GM19452 (cell line): ENCODE data around the gene HSPH1.

Experiments used
- ATAC-seq: cut with Tn5 transposase; IDR thresholded peaks from one replicate; pipeline ENCODE4 v1.9.1; 2021; ENCODE audit not compliant: unreplicated experiment

Gene HSPH1

GRCh38 chr13:31133621-31134020 lies 28.1 kb downstream of the HSPH1 start:
- ATAC-seq = no peak

- no peak for ATAC-seq
Measured at GRCh38 chr13:31131470-31131961, 30.2 kb downstream of the HSPH1 start.

- no peak for ATAC-seq
Measured at GRCh38 chr13:31129419-31129818, 32.3 kb downstream of the HSPH1 start.

GRCh38 chr13:31124204-31124603 lies 37.5 kb downstream of the HSPH1 start:
- ATAC-seq = no peak

- ATAC-seq = no peak
Measured at GRCh38 chr13:31122544-31123260, 39.0 kb downstream of the HSPH1 start.

GRCh38 chr13:31122143-31122542 lies 39.6 kb downstream of the HSPH1 start:
- no peak for ATAC-seq

GRCh38 chr13:31121379-31122140 lies 40.1 kb downstream of the HSPH1 start:
- no peak for ATAC-seq

GRCh38 chr13:31119966-31120700 lies 41.6 kb downstream of the HSPH1 start:
- no peak for ATAC-seq

GRCh38 chr13:31119526-31119925 lies 42.2 kb downstream of the HSPH1 start:
- ATAC-seq = no peak

GRCh38 chr13:31116224-31116623 lies 45.5 kb downstream of the HSPH1 start:
- ATAC-seq = no peak

- no peak for ATAC-seq
Measured at GRCh38 chr13:31115616-31116015, 46.1 kb downstream of the HSPH1 start.

- no peak for ATAC-seq
Measured at GRCh38 chr13:31114641-31115040, 47.1 kb downstream of the HSPH1 start.

GRCh38 chr13:31111136-31111535 lies 50.6 kb downstream of the HSPH1 start:
- no peak for ATAC-seq

GRCh38 chr13:31110617-31111016 lies 51.1 kb downstream of the HSPH1 start:
- ATAC-seq = no peak

GRCh38 chr13:31110169-31110568 lies 51.5 kb downstream of the HSPH1 start:
- no peak for ATAC-seq

GRCh38 chr13:31107109-31107508 lies 54.6 kb downstream of the HSPH1 start:
- no peak for ATAC-seq

GRCh38 chr13:31105856-31106255 lies 55.8 kb downstream of the HSPH1 start:
- no peak for ATAC-seq

GRCh38 chr13:31105020-31105795 lies 56.5 kb downstream of the HSPH1 start:
- no peak for ATAC-seq

- no peak for ATAC-seq
Measured at GRCh38 chr13:31102905-31103304, 58.8 kb downstream of the HSPH1 start.

- no peak for ATAC-seq
Measured at GRCh38 chr13:31101472-31102170, 60.1 kb downstream of the HSPH1 start.
